BJ (cell line): ENCODE results near the gene SH2B3. TPM values are rescaled to one million over a fixed set of nuclear protein-coding genes. Genes with fewer than 3 reads are reported as not detected.
"Not testable (repeated sequence)": the region's sequence is repeated elsewhere in the genome, so short reads cannot be mapped to it uniquely, and the experiment has no call there.

Source experiments
- CTCF ChIA-PET: fragments of 350-600 bp; formaldehyde crosslinking; extraction: SDS; loops from one replicate; lab custom pipeline; 2021; ENCODE audit warnings: antibody characterized with exemption, inconsistent platforms; lab: Yijun Ruan, JAX
- POLR2A ChIA-PET: fragments of 300-600 bp; sonication (Branson Sonifier 250); formaldehyde crosslinking; extraction: SDS; loops from one replicate; lab custom pipeline; 2021; ENCODE audit warnings: antibody characterized with exemption; lab: Charles Lee
- DNase-seq: peaks from one replicate; pipeline ENCODE4 v3.0.0-alpha.2; 2011; ENCODE audit warnings: low read depth
- H3K27me3 ChIP-seq: 2 replicates; pipeline ENCODE4 v1.6.0; 2011; ENCODE audit warnings: low read length; ENCODE audit not compliant: control insufficient read depth, insufficient read depth
- H3K36me3 ChIP-seq: 2 replicates; pipeline ENCODE4 v1.5.1; 2011; ENCODE audit warnings: low read length; ENCODE audit not compliant: control insufficient read depth, insufficient read depth
- H3K4me3 ChIP-seq: 2 replicates; pipeline ENCODE4 v1.5.1; 2011; ENCODE audit warnings: low read depth, mild to moderate bottlenecking, control low read depth, low read length
- CTCF ChIP-seq: IDR thresholded peaks from 2 replicates; pipeline ENCODE4 v1.5.1; 2011; ENCODE audit warnings: low read depth, mild to moderate bottlenecking, control low read depth, inconsistent platforms, low read length, moderate library complexity; ENCODE audit not compliant: insufficient read depth
- polyA plus RNA-seq: library from polyadenylated mRNA; depleted of rRNA; stranded (reverse); fragments of >200 nt; gene quantifications from 2 replicates; pipeline ENCODE4 v1.2.3, GENCODE V29; 2011

Gene SH2B3
- polyA plus RNA-seq, 1 experiment, result 19.4 TPM

- TF ChIP-seq CTCF, result no peak
- no peak overlapping the region for H3K4me3 ChIP-seq
- ChIA-PET CTCF (interaction anchor here (10.0 kb wide), 1 partner anchor 46 kb away, joined by 260 read pairs; no protein-coding TSS in a partner anchor), POLR2A (no interaction called here)
- no peaks in the 10 kb centered on the region for H3K36me3 ChIP-seq
- no peak for DNase-seq
- H3K27me3 ChIP-seq, result no peaks in the 10 kb centered on the region
Observed at GRCh38 chr12:111401167-111401605, 4.5 kb upstream of the SH2B3 start.

GRCh38 chr12:111402490-111402824 lies 3.3 kb upstream of the SH2B3 start:
- CTCF ChIA-PET, result interaction anchor here (3.3 kb wide), 1 partner anchor 50 kb away, joined by 23 read pairs; no protein-coding TSS in a partner anchor
- DNase-seq, POLR2A ChIA-PET, H3K27me3 ChIP-seq, H3K36me3 ChIP-seq, H3K4me3 ChIP-seq: not testable (repeated sequence)

DNA sequence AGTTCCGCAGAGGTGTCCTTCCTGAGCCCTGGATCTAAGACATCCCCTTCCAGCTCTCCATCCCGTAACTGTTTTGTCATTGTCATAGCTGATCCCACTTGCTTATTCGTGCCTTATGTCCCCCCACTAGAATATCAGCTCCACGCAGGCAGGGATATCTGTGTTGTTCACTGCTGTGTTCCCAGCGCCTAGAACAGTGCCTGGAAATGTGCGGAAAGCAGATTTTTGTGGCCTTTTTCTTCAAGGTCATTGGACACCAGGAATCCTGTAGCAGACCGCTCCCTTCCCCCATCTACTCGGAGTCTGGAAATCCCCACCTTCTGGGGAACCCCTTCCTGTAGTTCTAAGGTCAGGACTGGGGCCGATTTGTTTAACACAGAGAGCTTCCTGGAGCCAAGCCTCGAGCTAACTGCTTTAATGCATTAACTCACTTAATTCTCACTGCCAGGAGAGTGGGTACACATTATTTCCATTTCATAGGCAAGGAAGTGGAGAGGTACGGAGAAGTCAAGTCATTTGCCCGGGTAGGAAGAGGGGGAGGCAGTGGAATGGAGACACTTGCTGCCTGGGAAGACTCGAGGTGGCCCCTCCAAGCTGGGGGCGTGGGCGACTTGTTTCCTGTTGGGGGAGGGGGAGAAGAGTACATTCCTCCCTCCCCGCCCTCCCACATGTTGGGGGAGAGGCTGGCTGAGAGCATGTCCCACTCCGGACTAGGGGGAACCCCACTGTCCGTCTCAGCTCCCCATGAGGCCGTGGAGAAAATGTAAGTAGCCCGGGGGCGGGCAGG lies 1.2 kb upstream of the SH2B3 start:
- TF ChIP-seq CTCF, result no peak
- CTCF ChIA-PET, result interaction anchor here (0.8 to 7.5 kb wide), 4 partner anchors 8 to 73 kb away, joined by 3 to 40 read pairs (median 13); no protein-coding TSS in a partner anchor
- DNase-seq, result no peak
- POLR2A ChIA-PET, result no interaction called here
- Histone ChIP-seq H3K27me3 (no peaks in the 10 kb centered on the region), H3K4me3 (peak overlapping the region; percentile 96), H3K36me3 (no peaks in the 10 kb centered on the region)

- ChIA-PET POLR2A (no interaction called here), CTCF (interaction anchor here (0.8 to 7.5 kb wide), 4 partner anchors 9 to 74 kb away, joined by 3 to 40 read pairs (median 13); no protein-coding TSS in a partner anchor)
- H3K36me3 ChIP-seq, result no peaks in the 10 kb centered on the region
- H3K27me3 ChIP-seq, result no peaks in the 10 kb centered on the region
- H3K4me3 ChIP-seq, result peak overlapping the region; percentile 96
- DNase-seq, result peak; percentile 60
- TF ChIP-seq CTCF, result peak; percentile 56
Observed at GRCh38 chr12:111405149-111405858, 419 bp upstream of the SH2B3 start.

- no peak for TF ChIP-seq CTCF
- Histone ChIP-seq H3K27me3 (no peaks in the 10 kb centered on the region), H3K36me3 (no peaks in the 10 kb centered on the region), H3K4me3 (peak overlapping the region; percentile 96)
- ChIA-PET POLR2A (no interaction called here), CTCF (interaction anchor here (1.5 to 7.5 kb wide), 2 partner anchors 10 to 45 kb away, joined by 5 to 40 read pairs; no protein-coding TSS in a partner anchor)
- no peak for DNase-seq
Observed at GRCh38 chr12:111406474-111407376, 1.0 kb downstream of the SH2B3 start.
